Right hindlimb (tissue), 1 donor: ENCODE data around the gene KLC4.
"Not testable (repeated sequence)": the region's sequence is repeated elsewhere in the genome, so short reads cannot be mapped to it uniquely, and the experiment has no call there.

Experiments used
- DNase-seq: peaks from one replicate; pipeline ENCODE4 v3.0.0-alpha.2; 2018

KLC4 gene

DNA sequence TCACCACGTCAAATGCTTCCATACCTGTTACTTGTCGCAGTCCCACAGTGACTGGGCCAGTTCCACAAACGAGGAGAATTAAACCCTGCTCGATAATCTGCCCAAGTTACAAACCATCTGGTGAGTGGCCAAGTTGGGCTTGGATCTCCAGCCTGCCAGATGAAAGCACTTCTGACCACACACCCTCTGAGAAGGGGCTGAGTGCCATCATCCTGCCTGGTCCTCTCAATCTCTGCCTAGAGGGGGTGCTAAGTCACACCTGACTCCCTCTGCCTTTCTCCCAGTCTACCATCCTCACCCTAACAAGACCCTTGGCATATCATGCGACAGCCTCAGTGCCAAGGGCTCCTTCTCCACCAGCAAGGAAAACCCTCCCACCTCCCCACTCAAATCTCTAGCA, 22.2 kb upstream of the KLC4 start:
- no peak for DNase-seq

DNA sequence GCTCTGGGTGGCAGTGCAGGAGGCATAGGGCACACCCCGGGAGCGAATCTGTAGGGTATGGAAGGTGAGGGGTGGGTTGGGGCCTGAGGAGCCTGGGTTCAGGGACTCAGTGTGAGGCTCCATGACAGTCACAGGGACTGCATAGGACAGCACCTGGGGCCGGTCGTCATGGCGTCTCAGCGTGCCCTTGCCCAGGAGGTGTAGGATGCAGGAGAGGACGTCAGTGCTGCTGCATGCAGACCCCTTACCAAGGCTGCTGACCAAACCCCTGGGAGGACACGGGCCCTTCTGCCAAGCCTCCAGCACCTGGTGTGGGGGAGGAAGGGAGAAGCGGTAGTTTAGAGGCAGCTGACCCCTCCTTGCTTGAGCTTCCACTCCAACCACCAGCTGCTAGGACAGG, 21.7 kb upstream of the KLC4 start:
- DNase-seq: no peak

- DNase-seq: no peak
Observed at GRCh38 chr6:43038727-43039126, 20.7 kb upstream of the KLC4 start.

DNA sequence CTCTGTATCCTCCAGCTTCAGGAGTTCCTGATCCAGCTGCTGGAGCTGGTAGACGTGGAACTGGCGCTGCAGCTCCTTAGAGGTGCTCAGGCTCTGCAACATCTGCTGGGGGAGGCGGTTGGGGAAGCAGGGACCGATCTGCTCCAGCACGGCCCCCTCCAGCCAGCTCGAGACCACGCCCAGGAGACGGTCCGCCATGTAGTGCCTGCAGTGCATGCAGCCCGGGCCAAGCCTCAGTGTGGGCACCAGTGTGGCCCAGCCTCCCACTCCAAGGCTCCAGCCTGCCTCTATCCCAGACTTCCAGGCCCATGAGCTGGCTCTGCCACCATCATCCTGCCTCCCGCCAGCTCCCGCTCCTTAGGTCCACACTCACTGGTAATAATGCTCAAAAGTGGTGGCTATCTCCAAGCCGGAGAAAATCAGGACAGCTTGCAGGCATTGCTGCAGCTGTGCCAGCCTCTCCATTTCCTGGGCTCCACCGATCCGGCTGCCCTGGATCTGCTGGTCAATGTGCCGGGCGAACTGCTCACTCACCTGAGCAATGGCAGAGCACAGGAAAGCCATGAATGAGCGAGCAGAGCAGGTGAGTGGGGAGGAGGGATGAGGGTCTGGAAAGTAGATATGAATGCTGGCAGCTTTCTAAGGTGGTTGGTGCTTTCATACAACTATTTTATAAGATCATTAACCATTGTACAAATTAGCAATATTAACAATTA, 18.7 kb upstream of the KLC4 start:
- DNase-seq: no peak

GRCh38 chr6:43041475-43041874, 18.0 kb upstream of the KLC4 start:
- not testable (repeated sequence) for DNase-seq

DNA sequence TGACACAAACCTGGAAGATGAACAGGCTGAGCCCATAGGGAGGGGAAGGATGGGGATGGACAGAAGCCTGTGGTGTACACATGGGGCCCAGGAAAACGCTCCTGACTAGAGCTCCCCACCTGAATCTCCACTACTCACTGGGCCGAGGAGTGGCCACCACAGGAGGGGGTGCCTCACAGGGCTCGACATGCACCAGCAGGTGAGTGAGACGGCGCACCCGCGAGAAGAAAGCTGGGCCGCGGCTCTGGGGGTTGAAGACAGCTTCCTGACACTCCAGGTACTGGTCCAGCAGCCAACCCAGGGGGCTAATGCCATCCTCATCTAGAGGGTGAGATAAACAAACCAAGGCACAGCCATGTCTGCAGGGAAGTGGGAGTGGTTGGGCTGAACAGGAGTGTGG, 16.1 kb upstream of the KLC4 start:
- DNase-seq: no peak

DNA sequence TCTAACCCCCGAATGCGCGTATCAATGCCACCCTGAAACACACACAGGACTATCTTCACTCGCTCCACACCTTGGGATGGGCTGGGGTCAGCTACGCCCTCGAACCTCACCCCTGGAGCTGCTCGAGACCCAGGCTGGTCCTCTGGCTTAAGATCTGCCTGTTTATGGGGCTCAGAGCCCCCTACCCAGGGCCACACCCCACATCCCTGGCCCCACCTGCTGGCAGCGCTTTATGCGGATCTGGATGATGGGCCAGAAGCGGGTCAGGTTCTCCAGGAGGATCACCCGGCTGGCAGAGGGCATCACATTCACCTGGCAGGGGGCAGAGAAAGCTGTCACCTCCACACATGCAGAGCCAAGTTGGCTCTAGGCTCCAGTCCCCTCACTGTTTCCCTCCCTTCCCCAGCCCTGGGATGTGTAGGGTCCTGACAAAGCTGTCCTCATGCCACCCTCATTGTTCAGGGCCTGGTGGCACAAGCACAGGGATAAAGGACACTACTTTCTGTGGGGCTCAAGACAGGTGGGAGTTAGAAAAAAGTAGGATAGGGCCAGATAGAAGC, 14.0 kb upstream of the KLC4 start:
- DNase-seq: no peak

DNA sequence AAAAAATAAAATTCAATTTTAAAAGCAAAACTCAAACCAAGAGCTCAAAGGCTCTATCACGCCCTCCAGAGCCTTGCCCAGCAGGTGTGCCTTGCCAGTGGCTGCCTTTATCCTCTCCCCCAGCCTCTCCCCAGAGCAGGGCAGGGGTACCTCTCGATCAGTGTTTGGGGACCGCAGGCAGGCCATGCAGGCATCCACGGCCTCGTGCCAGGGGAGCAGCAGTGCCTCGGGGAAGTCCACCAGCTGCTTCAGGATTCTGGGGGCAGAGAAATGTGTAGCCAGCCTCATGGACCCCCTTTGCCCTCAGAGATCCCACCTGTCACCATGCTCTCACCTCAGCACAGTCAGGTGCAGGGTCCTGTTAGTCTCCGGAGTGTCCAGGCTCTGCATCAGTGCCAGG, 11.4 kb upstream of the KLC4 start:
- DNase-seq: no peak

GRCh38 chr6:43050981-43051380, 8.4 kb upstream of the KLC4 start:
- no peak for DNase-seq

DNA sequence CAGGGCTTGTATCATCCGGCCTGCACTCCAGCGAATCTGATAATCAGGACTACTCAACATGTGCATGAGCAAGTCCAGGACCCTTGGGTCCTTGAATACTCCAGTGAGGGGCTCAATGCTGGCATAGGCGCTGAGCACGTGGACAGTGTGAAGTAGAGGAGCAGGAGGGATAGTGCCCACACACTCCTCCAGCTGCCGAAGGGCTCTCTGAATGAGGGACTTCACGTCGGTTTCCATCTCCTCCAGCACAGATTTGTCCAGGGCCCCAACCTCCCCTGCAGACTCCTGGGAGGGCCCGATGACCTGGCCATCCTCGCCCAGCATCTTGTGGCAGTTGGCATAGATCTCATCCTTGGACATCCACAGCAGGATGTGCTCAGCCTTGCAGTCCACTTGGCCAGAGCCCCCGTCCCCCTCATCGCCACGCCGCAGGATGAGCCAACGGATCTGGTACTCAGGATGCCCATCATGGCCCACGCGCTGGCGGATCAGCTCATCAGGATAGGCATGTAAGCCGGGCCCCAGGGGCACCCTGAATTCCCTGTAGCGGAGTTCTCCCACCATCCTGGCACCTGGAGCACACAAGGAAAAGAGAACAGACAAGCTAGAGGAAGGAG, 7.1 kb upstream of the KLC4 start:
- no peak for DNase-seq

- DNase-seq: peak; percentile 62
Observed at GRCh38 chr6:43052842-43053544, 6.4 kb upstream of the KLC4 start.

GRCh38 chr6:43053545-43054205, 5.8 kb upstream of the KLC4 start, which contains the start of gene CUL7:
Gene CUL7, minus strand, starts transcription at chr6:43053851. Its CDS starts 1,063 bp downstream, at chr6:43052788.
- DNase-seq: peak; percentile 97

DNA sequence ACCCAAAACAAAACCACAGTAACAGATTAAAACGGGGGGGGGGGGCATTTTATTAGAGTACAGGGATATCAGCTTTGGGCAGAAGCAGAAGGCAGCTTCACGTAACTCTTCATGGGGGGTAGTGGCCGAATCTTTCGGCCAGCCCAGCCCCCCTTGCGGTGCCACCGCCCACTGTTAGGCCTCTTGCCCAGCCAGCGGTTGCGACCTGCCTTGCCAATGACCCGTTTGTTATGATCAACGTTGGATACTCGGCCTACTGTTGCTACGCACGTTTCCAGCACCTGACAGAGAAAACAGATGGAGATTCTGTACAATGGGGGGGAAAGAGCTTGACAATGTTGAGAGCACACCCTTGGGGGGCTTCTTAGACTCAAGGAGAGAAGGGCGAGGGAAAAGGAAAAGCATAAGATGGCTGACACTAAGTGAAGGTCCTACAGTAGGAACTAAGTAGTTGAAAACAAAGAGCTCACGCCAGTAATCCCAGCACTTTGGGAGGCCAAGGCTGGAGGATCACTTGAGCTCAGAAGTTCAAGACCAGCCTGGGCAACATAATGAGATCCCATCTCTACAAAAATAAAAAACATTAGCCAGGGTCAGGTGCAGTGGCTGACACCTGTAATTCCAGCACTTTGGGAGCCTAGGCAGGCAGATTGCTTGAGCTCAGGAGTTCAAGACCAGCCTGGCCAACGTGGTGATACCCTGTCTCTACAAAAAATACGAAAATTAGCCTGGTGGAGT, 5.1 kb upstream of the KLC4 start:
- DNase-seq: no peak

DNA sequence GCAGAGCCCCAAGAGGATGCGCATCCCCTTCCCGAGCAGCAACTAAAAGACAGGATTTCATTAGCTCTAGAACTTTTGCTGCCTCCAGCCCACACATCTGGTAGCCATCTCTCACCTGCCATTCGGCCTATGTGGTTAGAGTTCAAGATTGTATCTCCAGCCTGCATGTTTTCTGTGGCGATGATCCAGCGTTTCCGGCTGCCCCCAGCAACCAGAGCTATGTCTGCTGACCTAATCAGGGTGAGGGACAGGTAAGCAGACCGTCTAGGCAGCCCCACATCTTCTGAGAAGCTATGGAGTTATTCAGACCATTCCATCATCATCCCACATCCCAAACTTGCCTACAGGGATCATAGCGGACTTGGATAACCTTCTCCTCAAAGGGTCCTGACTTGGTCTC, 3.5 kb upstream of the KLC4 start:
- peak; percentile 18 for DNase-seq

DNA sequence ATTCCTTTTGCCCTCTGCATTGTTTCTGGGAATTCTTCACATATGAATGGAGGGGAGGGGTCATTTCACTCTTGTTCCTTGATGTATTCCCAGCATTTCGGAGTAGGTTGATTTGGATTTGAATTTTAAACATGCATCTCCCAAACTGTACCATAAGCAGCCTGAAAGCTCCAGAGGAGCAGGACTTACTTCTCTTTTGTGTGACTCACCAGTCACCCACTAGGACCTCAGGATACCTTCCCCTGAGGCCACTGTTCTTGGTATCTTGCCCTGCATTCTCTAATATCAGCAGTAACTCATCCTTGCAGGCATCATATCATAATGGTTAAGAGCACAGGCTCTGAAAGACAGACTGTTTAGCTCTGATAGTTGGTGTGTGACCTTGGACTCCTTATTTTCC, 900 bp upstream of the KLC4 start:
- DNase-seq: peak; percentile 5

DNA sequence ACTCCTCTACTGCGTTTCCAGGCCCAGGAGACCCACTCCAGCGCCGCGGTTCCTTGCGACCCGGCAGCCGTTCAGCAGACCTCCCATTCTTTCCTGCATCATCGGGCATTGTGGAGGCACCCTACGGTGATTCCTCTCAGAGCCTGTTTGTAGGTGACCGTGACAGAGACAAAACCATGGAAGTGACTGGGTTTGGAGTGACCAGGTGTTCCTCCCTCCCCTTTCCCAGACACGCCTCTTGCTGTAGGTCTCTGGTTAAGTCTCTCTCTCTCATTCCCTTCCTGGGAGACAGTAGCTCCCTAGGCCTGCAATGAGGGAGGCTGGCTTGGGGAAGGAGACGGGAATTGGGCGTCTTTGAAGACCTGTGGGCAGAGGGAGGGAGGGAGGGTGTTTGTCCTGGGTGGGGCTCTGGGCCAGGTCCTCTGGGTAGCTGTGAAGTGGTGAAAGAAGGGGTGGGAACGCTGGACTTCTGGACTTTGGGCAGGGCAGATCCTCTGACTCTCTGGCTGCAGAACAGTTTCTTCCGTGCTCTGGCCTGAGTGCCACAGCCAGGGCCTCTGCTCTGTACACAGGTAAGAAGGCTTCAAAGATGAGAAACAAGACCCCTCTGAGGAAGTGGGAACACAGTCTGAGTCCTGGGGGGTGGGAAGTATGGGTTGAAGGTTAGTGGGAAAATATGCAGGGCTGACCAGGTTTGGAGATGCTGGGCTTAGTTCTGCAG, 763 bp downstream of the KLC4 start:
- DNase-seq: no peak

GRCh38 chr6:43060755-43061633, 1.6 kb downstream of the KLC4 start:
- DNase-seq: no peak

GRCh38 chr6:43061861-43062260, 2.4 kb downstream of the KLC4 start:
- DNase-seq: no peak

DNA sequence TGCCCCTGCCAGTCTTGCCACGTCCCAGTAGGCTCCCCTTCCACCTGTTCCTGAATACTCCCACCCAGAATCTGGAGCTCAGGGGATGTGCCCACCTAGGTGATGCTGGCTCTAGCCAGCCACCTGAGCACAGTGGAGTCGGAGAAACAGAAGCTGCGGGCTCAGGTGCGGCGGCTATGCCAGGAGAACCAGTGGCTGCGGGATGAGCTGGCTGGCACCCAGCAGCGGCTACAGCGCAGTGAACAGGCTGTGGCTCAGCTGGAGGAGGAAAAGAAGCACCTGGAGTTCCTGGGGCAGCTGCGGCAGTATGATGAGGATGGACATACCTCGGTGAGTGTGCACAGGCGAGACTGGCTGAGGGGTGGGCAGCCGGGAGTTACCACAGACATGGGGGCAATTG, 3.4 kb downstream of the KLC4 start:
- DNase-seq: no peak

GRCh38 chr6:43070028-43070632, 10.7 kb downstream of the KLC4 start:
- no peak for DNase-seq
